Fibroblast of peridontal ligament (primary cell): ENCODE data around the gene PCBP3.
"Not testable (repeated sequence)": the region's sequence is repeated elsewhere in the genome, so short reads cannot be mapped to it uniquely, and the experiment has no call there.

Experiments
- DNase-seq: peaks from one replicate; pipeline ENCODE4 v3.0.0-alpha.2; 2010; ENCODE audit errors: extremely low read depth

The PCBP3 gene

GRCh38 chr21:45808663-45809062, 165.1 kb downstream of the PCBP3 start:
- DNase-seq: not testable (repeated sequence)

GRCh38 chr21:45809421-45809820, 165.9 kb downstream of the PCBP3 start:
- DNase-seq: no peak

DNA sequence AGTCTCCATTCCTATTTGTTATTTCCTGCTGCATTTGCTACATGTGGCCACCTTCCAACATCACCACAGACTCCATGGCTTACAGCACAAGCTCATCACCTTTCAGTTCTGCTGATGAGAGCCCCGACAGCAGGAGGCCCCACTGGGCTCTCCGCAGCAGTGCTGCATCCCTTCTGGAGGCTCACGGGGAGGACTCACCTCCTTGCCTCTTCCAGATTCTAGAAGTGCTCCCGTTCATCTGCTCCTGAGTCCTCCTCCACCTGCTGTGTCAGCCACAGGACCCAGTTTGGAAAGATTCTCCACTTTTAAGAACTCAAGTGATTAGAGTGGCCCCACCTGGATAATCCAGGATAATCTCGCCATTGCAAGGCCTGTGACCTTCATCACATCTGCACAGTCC, 167.6 kb downstream of the PCBP3 start:
- DNase-seq: no peak

GRCh38 chr21:45814210-45814940, 170.8 kb downstream of the PCBP3 start:
- not testable (repeated sequence) for DNase-seq

GRCh38 chr21:45815781-45816180, 172.3 kb downstream of the PCBP3 start:
- DNase-seq: not testable (repeated sequence)

- DNase-seq: no peak
Observed at GRCh38 chr21:45816794-45817193, 173.3 kb downstream of the PCBP3 start.

DNA sequence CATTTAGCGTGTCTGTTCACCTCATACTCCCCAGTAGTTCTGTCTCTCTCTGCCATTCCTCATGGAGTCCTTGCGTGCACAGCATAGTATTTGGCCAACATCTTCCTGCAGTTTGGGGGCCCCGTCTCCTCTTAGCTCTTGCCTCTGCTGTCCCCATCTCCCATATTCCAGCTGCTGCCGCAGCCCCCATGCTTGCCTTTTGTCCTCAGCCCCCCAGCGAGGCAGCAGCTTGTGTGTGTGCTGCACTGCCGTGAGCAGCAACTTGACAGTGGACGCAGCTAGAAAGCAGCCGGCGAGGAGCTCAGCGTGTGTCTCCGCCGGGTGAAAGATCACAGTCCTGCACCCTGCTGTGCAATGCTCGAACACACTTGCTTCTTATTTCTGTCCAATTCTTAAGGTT, 173.8 kb downstream of the PCBP3 start:
- DNase-seq: no peak

- DNase-seq: peak; percentile 45
Observed at GRCh38 chr21:45818276-45818903, 174.9 kb downstream of the PCBP3 start.

DNA sequence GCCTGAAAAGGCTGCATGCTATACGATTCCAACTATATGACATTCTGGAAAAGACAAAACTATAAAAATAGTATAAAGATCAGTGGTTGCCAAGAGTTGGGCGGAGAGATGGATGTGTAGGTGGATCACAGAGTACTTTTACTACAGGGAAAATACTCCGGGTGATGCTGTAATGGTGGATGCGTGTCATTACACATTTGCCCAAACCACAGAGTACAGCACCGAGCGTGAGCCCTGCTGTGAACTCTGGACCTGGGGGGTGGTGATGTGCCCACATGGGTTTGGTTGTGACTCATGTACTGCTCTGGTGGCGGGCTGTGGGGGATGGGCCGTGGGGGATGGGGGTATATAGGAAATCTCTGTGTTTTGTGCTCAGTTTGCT, 175.4 kb downstream of the PCBP3 start:
- peak; percentile 70 for DNase-seq

DNA sequence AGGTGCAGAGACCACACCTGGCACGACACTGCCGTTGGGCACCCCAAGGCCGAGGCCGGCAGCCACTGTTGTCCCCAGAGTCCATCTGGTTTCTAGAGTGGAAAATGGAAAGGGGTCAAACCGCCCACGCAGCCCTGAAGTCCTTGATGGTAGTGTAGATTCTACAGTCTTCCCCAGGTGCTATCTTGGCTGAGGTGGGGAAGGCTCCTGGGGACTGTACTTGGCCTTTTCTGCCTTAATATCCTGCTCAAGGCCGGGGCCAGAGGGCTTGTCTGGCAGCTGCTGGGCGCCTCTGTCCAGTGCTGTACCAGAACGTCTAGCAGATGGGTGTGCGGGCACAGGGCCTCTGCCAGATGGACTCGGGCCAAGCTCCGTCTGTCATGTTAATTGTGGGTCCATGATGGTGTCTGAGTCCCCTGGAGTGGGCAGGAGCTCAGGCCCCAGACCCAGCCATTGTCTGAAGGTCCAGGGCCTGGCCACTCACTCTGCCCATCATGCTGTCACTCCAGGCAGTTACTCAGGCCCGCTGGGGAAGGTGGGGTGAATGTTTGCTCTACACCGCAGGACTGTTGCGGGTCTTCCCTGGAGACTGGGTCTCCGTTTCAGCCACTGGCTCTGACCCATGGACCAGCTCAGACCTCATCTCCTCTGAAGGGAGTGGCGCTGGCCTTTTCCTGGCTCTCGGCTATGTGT, 176.1 kb downstream of the PCBP3 start:
- DNase-seq: no peak

GRCh38 chr21:45820171-45821091, 176.9 kb downstream of the PCBP3 start:
- DNase-seq: peak; percentile 92

GRCh38 chr21:45821315-45821962, 177.9 kb downstream of the PCBP3 start:
- DNase-seq: no peak

GRCh38 chr21:45821998-45822397, 178.5 kb downstream of the PCBP3 start:
- no peak for DNase-seq

DNA sequence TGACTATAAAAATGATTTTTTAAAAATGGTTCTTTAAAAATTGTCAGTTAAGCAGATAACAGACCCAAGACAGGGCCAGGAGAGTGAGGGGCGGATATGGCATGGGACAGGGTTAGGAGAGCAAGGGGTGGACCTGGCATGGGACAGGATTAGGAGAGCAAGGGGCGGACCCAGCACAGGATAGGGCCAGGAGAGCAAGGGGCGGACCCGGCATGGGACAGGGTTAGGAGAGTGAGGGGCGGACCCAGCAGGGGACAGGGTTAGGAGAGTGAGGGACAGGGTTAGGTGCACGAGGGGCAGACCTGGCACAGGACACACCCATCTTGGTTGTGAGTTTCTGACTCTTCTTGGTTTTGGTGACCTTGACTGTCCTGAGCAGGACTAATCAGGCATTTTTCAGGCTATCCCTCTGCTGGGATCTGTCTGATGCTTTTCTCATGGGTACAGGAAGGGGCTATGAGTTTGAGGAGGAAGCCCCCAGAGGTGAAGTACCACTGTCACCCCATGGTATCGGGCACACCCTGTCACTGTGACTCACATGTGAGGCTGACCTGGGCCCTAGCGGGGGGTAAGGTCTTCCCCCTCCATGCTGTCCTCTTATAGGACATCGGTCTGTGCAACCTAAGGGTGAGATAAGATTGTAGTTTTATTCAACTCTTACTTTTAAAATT, 179.0 kb downstream of the PCBP3 start:
- DNase-seq: no peak

DNA sequence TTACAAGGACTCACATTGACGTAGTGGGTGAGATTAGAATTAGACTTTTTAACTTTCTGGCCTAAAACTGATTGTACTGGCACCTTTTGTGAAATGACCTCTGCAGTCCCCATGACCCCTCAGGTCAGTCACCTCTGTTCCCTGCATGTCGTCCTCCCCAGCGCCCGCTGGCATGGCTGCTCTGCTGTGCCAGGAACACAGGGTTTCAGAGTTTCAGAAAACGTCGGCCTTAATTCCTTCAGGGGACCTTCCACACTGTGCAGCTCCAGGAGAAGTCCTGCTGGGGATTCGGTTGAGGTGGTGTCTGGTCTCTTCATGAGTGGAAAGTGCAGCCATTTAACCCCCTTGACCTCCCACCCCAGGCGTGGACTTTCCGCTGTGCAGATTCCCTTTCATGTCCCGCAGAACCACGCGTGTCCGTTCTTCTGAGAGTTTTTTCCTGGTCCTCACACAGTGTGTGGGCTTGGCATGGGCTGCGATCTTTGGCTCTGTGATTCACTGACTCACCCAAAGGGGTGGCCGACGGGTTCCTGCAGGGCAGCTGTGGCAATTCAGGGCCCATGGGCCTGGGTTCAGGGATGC, 179.7 kb downstream of the PCBP3 start:
- no peak for DNase-seq

GRCh38 chr21:45824546-45825215, 181.2 kb downstream of the PCBP3 start:
- no peak for DNase-seq

GRCh38 chr21:45825219-45825618, 181.7 kb downstream of the PCBP3 start:
- DNase-seq: no peak

DNA sequence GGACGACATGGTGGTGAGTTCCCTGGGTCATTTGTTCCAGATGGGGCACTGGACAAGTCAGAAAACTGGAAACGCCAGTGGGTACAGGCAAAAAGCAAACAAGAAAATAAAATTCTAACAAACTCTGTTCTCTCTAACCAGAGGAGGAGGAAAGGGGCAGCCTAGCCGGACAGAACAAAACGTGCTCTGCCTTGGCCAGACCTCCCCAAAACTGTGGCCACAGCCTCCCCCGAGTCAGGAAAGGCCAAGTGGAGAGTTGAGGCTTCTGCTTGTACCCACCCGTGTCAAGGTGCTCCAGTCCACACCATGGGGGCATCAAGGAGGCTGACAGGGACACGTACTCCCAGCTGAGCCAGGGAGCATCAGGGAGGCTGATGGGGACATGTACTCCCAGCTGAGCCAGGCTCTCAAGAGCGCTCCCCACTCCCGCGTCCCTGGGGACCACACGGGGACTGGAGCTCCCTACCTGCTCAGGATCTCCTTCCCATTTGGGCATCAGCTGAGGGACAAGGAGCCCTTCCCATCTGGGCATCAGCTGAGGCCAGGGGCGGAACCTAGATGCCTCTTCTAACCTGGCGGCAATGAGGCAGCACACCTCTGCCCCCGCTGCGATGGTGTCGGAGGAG, 183.3 kb downstream of the PCBP3 start:
- DNase-seq: no peak

GRCh38 chr21:45827302-45827692, 183.8 kb downstream of the PCBP3 start:
- no peak for DNase-seq
